Astrocyte (in vitro differentiated cells and primary cell): Measurements from ENCODE around the gene SAYSD1.
"Not testable (repeated sequence)": the region's sequence is repeated elsewhere in the genome, so short reads cannot be mapped to it uniquely, and the experiment has no call there.

Source experiments
- CTCF ChIP-seq: IDR thresholded peaks from 2 replicates; pipeline ENCODE4 v1.5.1; 2011; ENCODE audit warnings: low read depth, mild to moderate bottlenecking, inconsistent platforms, low read length, moderate library complexity; ENCODE audit not compliant: insufficient read depth
- EZH2 ChIP-seq: IDR thresholded peaks from 2 replicates; pipeline ENCODE4 v1.6.1; 2012; ENCODE audit warnings: mild to moderate bottlenecking, low read length, inconsistent platforms; ENCODE audit not compliant: insufficient read depth

- TF ChIP-seq CTCF, EZH2: not testable (repeated sequence)
Measured at GRCh38 chr6:39134761-39135160, 19.8 kb upstream of the SAYSD1 start.
